ENCODE data around the gene CFAP92. TPM values are rescaled to one million over a fixed set of nuclear protein-coding genes. Genes with fewer than 3 reads are reported as not detected.

CFAP92 gene, protein sequence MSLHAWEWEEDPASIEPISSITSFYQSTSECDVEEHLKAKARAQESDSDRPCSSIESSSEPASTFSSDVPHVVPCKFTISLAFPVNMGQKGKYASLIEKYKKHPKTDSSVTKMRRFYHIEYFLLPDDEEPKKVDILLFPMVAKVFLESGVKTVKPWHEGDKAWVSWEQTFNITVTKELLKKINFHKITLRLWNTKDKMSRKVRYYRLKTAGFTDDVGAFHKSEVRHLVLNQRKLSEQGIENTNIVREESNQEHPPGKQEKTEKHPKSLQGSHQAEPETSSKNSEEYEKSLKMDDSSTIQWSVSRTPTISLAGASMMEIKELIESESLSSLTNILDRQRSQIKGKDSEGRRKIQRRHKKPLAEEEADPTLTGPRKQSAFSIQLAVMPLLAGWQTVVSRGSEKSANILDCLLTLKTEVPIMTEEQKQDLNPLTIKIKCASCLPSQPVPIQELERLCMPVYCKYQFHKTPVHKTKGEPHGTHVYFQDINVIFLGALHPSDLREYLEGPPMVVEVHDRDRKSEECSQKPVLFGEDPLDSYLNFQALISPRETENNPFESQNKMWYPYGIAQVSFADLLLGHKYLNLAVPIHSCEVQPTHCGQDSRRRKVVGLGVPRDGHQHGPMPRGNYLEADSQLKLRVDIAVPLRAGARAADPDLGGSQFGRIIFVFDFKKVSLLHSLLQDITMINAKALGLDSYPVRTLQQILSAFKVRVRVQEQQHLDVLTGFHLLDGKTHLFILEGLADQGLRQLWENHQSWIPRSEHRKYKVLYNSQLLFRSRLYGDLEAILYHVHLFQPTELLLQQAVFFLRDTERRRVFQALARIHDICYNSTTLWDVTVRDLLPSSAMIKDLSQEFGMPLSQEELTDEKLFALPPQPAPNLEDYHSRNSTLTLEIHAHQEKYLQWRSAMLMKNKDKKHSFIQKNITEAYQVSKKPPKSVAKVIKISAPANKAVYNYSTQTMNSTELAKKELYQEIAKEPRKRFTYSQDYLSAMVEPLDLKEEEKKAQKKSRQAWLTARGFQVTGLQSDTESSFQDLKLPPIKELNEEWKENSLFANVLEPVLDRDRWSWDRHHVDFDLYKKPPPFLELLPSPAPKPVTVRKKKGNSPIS
- 1 to 10 TPM in 3 of 4 donors, not detected in 1; 1.5 to 2.4 (median 1.7) TPM for total RNA-seq

GRCh38 chr3:128993461-128994172 lies at the start of gene CFAP92:
CFAP92 (minus strand) TSS chr3:128994076; CDS start chr3:128993304, 772 bp downstream.
- TF ChIP-seq CTCF (IDR thresholded peaks at IDR 0.05): no peak
- peak; percentile 83 to 95 (median 90) for DNase-seq
- peaks cover 0 to 17% (median 4%) of the 10 kb centered on the region in 4 donors for H3K4me1 ChIP-seq
- no peaks in the 10 kb centered on the region for H3K27me3 ChIP-seq
- peak within 1 kb of the TSS in 1 of 4 donors; percentile 46 for H3K27ac ChIP-seq
- no peaks in the 10 kb centered on the region for H3K9me3 ChIP-seq
- peak within 1 kb of the TSS; percentile 22 to 48 (median 44) for H3K4me3 ChIP-seq
- H3K36me3 ChIP-seq: no peaks in the 10 kb centered on the region

- Histone ChIP-seq H3K27me3 (peaks cover 0 to 2% of the 10 kb centered on the region in 2 donors), H3K9me3 (no peaks in the 10 kb centered on the region), H3K4me1 (peaks cover 0 to 4% (median 0%) of the 10 kb centered on the region in 4 donors), H3K27ac (no peak overlapping the region), H3K36me3 (no peaks in the 10 kb centered on the region), H3K4me3 (no peak overlapping the region)
- TF ChIP-seq POLR2A (IDR thresholded peaks at IDR 0.05): no peak
- no peak for TF ChIP-seq CTCF (IDR thresholded peaks at IDR 0.05)
- DNase-seq: no peak
Measured at GRCh38 chr3:129040579-129041300, 46.9 kb upstream of the CFAP92 start.

- H3K27me3 ChIP-seq: no peaks in the 10 kb centered on the region
- H3K36me3 ChIP-seq: no peaks in the 10 kb centered on the region
- no peaks in the 10 kb centered on the region for H3K9me3 ChIP-seq
- no peaks in the 10 kb centered on the region for H3K4me1 ChIP-seq
- TF ChIP-seq POLR2A (IDR thresholded peaks at IDR 0.05) (no peak), CTCF (IDR thresholded peaks at IDR 0.05) (no peak)
- DNase-seq: no peak
- no peak overlapping the region for H3K4me3 ChIP-seq
- H3K27ac ChIP-seq: no peak overlapping the region
Measured at GRCh38 chr3:129040039-129040336, 46.1 kb upstream of the CFAP92 start.

GRCh38 chr3:129039271-129040038 lies 45.6 kb upstream of the CFAP92 start:
- TF ChIP-seq POLR2A (IDR thresholded peaks at IDR 0.05) (no peak), CTCF (IDR thresholded peaks at IDR 0.05) (no peak)
- H3K4me3 ChIP-seq: no peak overlapping the region
- no peaks in the 10 kb centered on the region for H3K36me3 ChIP-seq
- DNase-seq: no peak
- H3K27me3 ChIP-seq: no peaks in the 10 kb centered on the region
- no peaks in the 10 kb centered on the region for H3K4me1 ChIP-seq
- H3K9me3 ChIP-seq: no peaks in the 10 kb centered on the region
- H3K27ac ChIP-seq: no peak overlapping the region

Data from Peyer's patch (tissue), 4 donors.